ENCODE data around the gene NEK7. TPM values are rescaled to one million over a fixed set of nuclear protein-coding genes. Genes with fewer than 3 reads are reported as not detected.

NEK7 gene
- total RNA-seq, 2 donors from 2014 or later: 24.2 to 26.8 TPM

DNA sequence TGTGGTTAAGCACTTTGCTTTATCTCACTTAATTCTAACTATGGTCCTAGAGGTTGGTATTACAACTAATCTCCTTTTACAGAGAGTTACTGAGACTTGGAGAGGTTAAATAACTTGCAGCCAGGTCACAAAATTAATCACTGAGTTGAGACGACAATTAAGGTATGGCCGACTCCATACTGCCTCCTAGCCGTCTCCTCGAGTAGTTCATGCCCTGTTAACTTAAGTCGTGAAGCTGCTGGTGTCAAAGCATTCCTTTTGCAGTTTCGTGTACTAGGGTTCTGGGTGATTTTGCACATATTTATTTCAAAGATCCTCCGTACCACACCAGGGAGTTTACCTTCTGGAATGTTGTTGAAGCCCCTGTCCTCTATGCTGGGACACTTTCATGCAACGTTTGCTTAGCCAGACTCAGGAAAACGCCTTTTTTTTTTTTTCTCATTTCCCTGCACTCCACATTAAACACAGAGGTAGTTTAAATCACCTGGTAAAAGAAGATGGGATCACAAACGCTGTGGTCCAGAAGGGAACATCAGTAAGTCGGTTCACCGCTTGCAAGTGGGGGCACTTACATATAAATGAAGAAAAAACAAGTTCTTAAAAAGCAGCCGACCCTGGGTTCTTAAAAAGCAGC, 570 bp upstream of the NEK7 start:
- H3K4me3 Mint-ChIP-seq: peak overlapping the region; percentile 72
- no peaks in the 10 kb centered on the region for H3K9me3 ChIP-seq (ENCODE audit: control insufficient read depth, low read length)
- peaks cover 31% of the 10 kb centered on the region for H3K4me1 Mint-ChIP-seq
- H3K36me3 Mint-ChIP-seq (ENCODE audit: low read depth): no peaks in the 10 kb centered on the region
- WGBS, 2 experiments (ENCODE audit: insufficient coverage in 1 of 2, insufficient read length in 1 of 2): 6 to 10% methylated on average over 9 to 13 of the region's 13 CpGs
- DNase-seq: peak; percentile 86
- H3K36me3 ChIP-seq (ENCODE audit: control insufficient read depth, insufficient read depth, low read length): no peaks in the 10 kb centered on the region
- peaks cover 4% of the 10 kb centered on the region for H3K27me3 Mint-ChIP-seq (ENCODE audit: insufficient read depth)
- H3K27ac ChIP-seq (ENCODE audit: low read depth, low read length): peak overlapping the region; percentile 46
- TF ChIP-seq, protein P1, sequence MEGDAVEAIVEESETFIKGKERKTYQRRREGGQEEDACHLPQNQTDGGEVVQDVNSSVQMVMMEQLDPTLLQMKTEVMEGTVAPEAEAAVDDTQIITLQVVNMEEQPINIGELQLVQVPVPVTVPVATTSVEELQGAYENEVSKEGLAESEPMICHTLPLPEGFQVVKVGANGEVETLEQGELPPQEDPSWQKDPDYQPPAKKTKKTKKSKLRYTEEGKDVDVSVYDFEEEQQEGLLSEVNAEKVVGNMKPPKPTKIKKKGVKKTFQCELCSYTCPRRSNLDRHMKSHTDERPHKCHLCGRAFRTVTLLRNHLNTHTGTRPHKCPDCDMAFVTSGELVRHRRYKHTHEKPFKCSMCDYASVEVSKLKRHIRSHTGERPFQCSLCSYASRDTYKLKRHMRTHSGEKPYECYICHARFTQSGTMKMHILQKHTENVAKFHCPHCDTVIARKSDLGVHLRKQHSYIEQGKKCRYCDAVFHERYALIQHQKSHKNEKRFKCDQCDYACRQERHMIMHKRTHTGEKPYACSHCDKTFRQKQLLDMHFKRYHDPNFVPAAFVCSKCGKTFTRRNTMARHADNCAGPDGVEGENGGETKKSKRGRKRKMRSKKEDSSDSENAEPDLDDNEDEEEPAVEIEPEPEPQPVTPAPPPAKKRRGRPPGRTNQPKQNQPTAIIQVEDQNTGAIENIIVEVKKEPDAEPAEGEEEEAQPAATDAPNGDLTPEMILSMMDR (conservative IDR thresholded peaks at IDR 0.05): peak; percentile 89
- H3K4me3 ChIP-seq (ENCODE audit: low read length): peak overlapping the region; percentile 98
- H3K9ac ChIP-seq (ENCODE audit: extremely low read depth, low read length, poor library complexity, severe bottlenecking): peak overlapping the region; percentile 50
- no peaks in the 10 kb centered on the region for H3K9me3 Mint-ChIP-seq
- peaks cover 16% of the 10 kb centered on the region for H3K27me3 ChIP-seq (ENCODE audit: control insufficient read depth, insufficient read depth, low read length, poor library complexity, severe bottlenecking)
- peak overlapping the region; percentile 91 for H3K27ac Mint-ChIP-seq
- peaks cover 3% of the 10 kb centered on the region for H3K4me1 ChIP-seq (ENCODE audit: control insufficient read depth, insufficient read depth, low read length)

DNA sequence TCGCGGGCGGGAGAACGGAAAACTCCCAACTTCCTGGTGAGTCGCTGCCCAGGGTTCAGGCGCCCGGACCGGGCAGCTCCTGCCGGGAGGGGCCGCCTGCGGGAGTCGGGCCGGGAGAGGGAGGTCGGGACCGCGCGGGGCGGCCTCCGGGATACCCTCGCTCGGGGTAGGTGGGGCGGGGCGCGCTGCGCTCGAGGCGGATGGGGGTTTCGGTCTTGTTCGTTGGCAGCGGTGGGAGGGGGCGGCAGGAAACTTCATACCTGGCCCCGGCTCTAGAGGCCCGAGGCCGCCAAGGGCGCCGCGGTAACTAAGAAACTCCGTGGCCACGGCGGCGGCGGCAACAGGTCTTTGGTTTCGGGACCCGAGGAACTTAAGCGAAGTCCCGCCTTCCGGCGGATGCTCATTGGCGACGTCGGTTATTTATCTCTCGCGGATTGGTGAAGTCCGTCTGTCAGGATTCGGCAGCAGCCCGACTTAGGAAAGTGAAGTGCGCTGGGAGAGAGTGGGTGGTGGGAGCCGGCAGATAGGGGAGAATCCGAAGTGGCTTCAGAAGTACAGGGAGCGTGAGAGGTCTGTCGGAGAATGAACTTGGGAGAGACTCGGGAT, 546 bp downstream of the NEK7 start:
- Histone ChIP-seq H3K27me3 (ENCODE audit: control insufficient read depth, insufficient read depth, low read length, poor library complexity, severe bottlenecking) (peaks cover 9% of the 10 kb centered on the region), H3K4me3 (ENCODE audit: low read length) (peak overlapping the region; percentile 98), H3K9ac (ENCODE audit: extremely low read depth, low read length, poor library complexity, severe bottlenecking) (peak overlapping the region; percentile 74), H3K9me3 (ENCODE audit: control insufficient read depth, low read length) (no peaks in the 10 kb centered on the region), H3K27ac (ENCODE audit: low read depth, low read length) (peak overlapping the region; percentile 49), H3K36me3 (ENCODE audit: control insufficient read depth, insufficient read depth, low read length) (no peaks in the 10 kb centered on the region), H3K4me1 (ENCODE audit: control insufficient read depth, insufficient read depth, low read length) (peaks cover 12% of the 10 kb centered on the region)
- H3K9me3 Mint-ChIP-seq: no peaks in the 10 kb centered on the region
- no peaks in the 10 kb centered on the region for H3K36me3 Mint-ChIP-seq (ENCODE audit: low read depth)
- WGBS, 2 experiments (ENCODE audit: insufficient coverage in 1 of 2, insufficient read length in 1 of 2): 0 to 1% methylated on average over 33 to 62 of the region's 62 CpGs
- H3K27me3 Mint-ChIP-seq (ENCODE audit: insufficient read depth): no peaks in the 10 kb centered on the region
- H3K27ac Mint-ChIP-seq: peak overlapping the region; percentile 92
- peak overlapping the region; percentile 72 for H3K4me3 Mint-ChIP-seq
- peaks cover 33% of the 10 kb centered on the region for H3K4me1 Mint-ChIP-seq
- TF ChIP-seq, protein P1 (conservative IDR thresholded peaks at IDR 0.05): no peak
- peak; percentile 96 for DNase-seq

DNA sequence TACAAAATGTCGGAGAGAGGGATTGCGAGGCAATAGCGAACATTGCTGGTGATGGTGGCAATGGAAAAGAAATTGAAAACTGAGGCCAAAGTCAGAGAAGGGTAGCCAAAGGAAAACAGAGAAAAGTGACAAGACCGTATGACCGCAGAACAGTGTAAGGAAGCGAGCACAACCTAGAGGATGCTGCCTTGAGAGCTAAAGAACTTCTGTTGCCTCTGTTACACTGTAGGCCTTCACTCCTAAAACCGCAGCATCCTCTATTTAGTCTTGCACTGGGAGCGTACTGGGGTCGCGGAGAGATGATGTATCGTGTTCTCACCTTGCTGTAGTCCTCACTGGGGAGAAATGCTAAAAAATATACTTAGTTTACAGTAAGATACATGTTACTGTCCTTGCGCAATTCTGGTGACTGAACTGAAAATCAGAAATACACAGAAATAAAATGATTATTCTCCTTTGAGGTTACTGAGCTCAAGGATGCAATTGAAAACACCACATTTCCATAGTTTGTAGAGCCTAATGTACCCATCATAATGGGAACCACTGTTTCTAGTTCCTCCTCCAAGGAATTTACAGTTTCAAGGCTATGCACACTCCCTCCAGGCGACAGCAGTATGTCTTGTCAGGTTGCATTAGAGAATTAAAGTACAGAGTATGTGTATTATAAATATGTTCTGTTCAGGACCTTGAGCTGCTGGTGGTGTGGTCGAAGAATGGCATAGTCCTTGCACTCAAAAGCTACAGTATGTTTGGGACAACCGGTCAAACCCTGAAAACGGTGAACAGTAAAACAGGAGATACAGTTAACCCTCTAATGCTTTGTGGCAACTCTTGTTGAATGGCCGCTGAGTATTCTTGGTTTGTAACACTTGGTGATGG, 1.3 kb downstream of the NEK7 start:
- peak overlapping the region; percentile 92 for H3K27ac Mint-ChIP-seq
- peak overlapping the region; percentile 74 for H3K9ac ChIP-seq (ENCODE audit: extremely low read depth, low read length, poor library complexity, severe bottlenecking)
- peaks cover 15% of the 10 kb centered on the region for H3K4me1 ChIP-seq (ENCODE audit: control insufficient read depth, insufficient read depth, low read length)
- WGBS, 2 experiments (ENCODE audit: insufficient coverage in 1 of 2, insufficient read length in 1 of 2): 15 to 16% methylated on average over 10 to 17 of the region's 17 CpGs
- peak; percentile 50 for DNase-seq
- peaks cover 6% of the 10 kb centered on the region for H3K27me3 ChIP-seq (ENCODE audit: control insufficient read depth, insufficient read depth, low read length, poor library complexity, severe bottlenecking)
- H3K4me3 Mint-ChIP-seq: peak overlapping the region; percentile 72
- no peaks in the 10 kb centered on the region for H3K9me3 ChIP-seq (ENCODE audit: control insufficient read depth, low read length)
- H3K36me3 ChIP-seq (ENCODE audit: control insufficient read depth, insufficient read depth, low read length): no peaks in the 10 kb centered on the region
- no peaks in the 10 kb centered on the region for H3K9me3 Mint-ChIP-seq
- peak overlapping the region; percentile 49 for H3K27ac ChIP-seq (ENCODE audit: low read depth, low read length)
- peaks cover 37% of the 10 kb centered on the region for H3K4me1 Mint-ChIP-seq
- no peaks in the 10 kb centered on the region for H3K27me3 Mint-ChIP-seq (ENCODE audit: insufficient read depth)
- TF ChIP-seq, protein P1 (conservative IDR thresholded peaks at IDR 0.05): no peak
- H3K4me3 ChIP-seq (ENCODE audit: low read length): peak overlapping the region; percentile 98
- no peaks in the 10 kb centered on the region for H3K36me3 Mint-ChIP-seq (ENCODE audit: low read depth)

Data from endodermal cell (in vitro differentiated cells).